PFSK-1 (cell line): ENCODE data around the gene VAV2.

Experiments
- FOXP2 ChIP-seq: optimal IDR thresholded peaks from 2 replicates; pipeline ENCODE3; 2011; ENCODE audit warnings: borderline replicate concordance, control low read depth, inconsistent platforms; ENCODE audit not compliant: insufficient read depth; ENCODE audit errors: extremely low read length, extremely low read depth
- POLR2AphosphoS5 ChIP-seq: IDR thresholded peaks from 2 replicates; pipeline ENCODE4 v1.6.1; 2012; ENCODE audit warnings: low read depth, mild to moderate bottlenecking, control low read depth, low read length, moderate library complexity
- SIN3A ChIP-seq: IDR thresholded peaks from 2 replicates; pipeline ENCODE4 v1.6.1; 2012; ENCODE audit warnings: mild to moderate bottlenecking, low read length, moderate library complexity, borderline replicate concordance; ENCODE audit not compliant: insufficient read depth
- TAF1 ChIP-seq: IDR thresholded peaks from 2 replicates; pipeline ENCODE4 v1.6.1; 2012; ENCODE audit warnings: low read length, control low read depth, borderline replicate concordance; ENCODE audit not compliant: insufficient read depth
- TF ChIP-seq, protein P1 (sequence below), 2 experiments: IDR thresholded peaks; 2 replicates each; pipeline versions ENCODE4 v1.6.1 to v1.8.0; 2011 to 2012; ENCODE audit warnings: low read depth in 2 of 2, low read length in 2 of 2, control low read depth in 1 of 2, inconsistent platforms in 1 of 2, mild to moderate bottlenecking in 1 of 2, moderate library complexity in 1 of 2; ENCODE audit not compliant: insufficient read depth in 1 of 2

VAV2 gene

DNA sequence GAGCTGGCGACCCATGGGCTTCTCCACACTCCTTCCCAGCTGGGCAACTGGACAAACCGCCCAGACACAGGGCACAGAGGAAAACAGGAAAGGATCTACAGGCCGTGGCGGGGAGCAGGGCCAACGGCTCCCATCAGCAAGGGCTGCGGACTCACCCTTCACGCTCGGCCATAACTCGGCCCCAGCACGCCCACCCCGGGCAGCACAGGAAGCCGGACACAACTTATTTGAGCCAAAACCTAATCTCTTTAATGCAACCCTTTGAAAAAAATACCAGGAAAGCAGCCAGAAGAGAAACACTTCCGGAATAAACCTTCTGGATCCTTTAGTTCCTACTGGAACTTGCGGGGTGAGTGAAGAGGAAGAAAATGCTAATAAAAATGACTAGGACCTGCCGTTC is 59.9 kb downstream of the VAV2 start:
- TF ChIP-seq FOXP2: no peak
- TF ChIP-seq, protein P1, sequence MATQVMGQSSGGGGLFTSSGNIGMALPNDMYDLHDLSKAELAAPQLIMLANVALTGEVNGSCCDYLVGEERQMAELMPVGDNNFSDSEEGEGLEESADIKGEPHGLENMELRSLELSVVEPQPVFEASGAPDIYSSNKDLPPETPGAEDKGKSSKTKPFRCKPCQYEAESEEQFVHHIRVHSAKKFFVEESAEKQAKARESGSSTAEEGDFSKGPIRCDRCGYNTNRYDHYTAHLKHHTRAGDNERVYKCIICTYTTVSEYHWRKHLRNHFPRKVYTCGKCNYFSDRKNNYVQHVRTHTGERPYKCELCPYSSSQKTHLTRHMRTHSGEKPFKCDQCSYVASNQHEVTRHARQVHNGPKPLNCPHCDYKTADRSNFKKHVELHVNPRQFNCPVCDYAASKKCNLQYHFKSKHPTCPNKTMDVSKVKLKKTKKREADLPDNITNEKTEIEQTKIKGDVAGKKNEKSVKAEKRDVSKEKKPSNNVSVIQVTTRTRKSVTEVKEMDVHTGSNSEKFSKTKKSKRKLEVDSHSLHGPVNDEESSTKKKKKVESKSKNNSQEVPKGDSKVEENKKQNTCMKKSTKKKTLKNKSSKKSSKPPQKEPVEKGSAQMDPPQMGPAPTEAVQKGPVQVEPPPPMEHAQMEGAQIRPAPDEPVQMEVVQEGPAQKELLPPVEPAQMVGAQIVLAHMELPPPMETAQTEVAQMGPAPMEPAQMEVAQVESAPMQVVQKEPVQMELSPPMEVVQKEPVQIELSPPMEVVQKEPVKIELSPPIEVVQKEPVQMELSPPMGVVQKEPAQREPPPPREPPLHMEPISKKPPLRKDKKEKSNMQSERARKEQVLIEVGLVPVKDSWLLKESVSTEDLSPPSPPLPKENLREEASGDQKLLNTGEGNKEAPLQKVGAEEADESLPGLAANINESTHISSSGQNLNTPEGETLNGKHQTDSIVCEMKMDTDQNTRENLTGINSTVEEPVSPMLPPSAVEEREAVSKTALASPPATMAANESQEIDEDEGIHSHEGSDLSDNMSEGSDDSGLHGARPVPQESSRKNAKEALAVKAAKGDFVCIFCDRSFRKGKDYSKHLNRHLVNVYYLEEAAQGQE (IDR thresholded peaks at IDR 0.05; ENCODE audit: insufficient read depth in 1 of 2, low read depth in 2 of 2, low read length in 2 of 2): no peak
- TF ChIP-seq TAF1: no peak
- TF ChIP-seq POLR2AphosphoS5: no peak
- TF ChIP-seq SIN3A: no peak

DNA sequence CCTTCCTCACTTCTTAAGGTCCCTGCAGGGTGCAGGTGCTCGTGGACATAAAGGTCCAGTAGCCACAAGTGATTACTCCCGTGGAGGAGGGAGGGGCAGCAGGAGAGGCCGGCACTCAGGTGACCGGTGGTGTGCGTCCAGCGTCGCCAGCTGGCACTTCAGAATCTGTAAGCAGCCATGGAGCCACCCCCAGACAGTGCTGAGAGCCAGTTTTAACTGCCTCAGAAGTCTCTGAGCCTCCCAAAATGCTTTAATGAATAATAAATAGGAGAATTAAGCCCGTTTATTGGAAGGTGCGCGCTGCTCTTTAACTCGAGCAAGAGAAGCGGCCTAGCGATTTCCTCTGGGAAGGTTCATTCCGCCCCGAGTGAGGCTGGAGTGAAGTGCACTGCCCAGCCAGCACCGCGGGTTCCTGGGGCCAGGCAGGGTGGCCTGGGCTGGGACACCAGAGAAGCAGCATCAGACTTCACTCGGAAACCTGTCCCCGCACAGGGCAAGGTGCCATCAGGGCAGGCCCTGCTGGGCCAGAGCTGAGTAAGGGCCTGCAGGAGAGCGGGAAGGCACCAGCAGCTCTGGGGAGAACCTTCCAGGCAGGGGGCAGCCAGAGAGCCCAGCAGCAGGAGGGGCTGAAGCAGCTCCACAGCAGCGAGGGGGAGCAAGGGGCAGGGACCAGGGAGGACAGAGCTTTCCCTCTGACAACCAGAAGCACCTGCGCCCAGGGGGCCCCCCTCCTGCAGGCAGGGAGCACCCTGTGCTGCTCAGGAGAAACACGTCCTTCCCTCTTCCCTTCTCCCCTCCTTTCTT is 61.2 kb downstream of the VAV2 start:
- TF ChIP-seq, protein P1 (IDR thresholded peaks at IDR 0.05; ENCODE audit: insufficient read depth in 1 of 2, low read depth in 2 of 2, low read length in 2 of 2): no peak
- TF ChIP-seq POLR2AphosphoS5: no peak
- no peak for TF ChIP-seq FOXP2
- TF ChIP-seq SIN3A: no peak
- no peak for TF ChIP-seq TAF1

DNA sequence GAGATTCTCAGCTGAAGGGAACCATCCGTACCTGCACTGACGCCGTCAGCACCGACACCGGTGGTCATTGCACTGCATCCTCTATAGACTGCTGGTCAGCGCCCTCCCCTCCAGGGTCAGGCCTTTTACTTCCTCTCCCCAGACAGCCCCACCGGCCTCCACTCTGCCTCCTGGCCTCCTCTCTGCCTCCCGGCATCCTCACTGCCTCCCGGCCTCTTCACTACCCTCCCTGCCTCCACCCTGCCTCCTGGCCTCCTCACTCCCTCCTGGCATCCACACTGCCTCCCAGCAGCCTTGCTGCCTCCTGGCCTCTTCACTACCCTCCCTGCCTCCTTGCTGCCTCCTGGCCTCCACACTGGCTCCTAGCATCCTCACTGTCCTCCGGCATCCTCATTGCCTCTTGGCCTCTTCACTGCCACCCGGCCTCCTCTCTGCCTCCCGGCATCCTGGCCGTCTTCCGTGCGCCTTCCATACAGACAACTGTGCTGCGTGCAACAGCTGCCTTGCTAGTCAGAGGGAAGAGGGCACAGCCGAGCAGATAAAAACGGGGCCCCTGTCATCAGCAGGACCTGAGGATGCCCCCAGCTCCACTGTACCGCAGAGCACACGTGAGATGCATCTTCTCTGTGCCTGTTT is 62.0 kb downstream of the VAV2 start:
- no peak for TF ChIP-seq FOXP2
- no peak for TF ChIP-seq POLR2AphosphoS5
- TF ChIP-seq, protein P1 (IDR thresholded peaks at IDR 0.05; ENCODE audit: insufficient read depth in 1 of 2, low read depth in 2 of 2, low read length in 2 of 2): no peak
- TF ChIP-seq SIN3A: no peak
- TF ChIP-seq TAF1: no peak

DNA sequence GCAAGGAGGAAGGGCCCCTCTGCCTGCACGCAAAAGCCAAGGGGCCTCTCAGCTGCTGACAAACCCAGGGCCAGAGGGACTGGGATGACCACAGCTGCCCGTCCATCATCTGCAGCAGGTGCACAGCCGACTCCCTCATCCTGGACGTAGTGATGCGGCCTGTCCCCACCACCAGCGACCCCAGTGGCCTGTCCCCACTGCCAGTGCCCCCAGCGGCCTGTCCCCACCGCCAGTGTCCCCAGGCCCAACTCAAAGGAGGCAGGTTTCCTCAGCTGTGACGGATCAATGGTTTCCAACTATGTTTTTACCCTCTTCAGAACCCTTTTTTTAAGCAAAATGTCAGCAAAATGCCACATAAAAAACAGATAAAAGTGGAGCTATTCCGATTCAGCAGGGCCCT is 62.5 kb downstream of the VAV2 start:
- TF ChIP-seq POLR2AphosphoS5 (no peak), FOXP2 (no peak), TAF1 (no peak), SIN3A (no peak)
- TF ChIP-seq, protein P1 (IDR thresholded peaks at IDR 0.05; ENCODE audit: insufficient read depth in 1 of 2, low read depth in 2 of 2, low read length in 2 of 2): no peak
